ENCODE data around the gene CEP126. TPM values are rescaled to one million over a fixed set of nuclear protein-coding genes. Genes with fewer than 3 reads are reported as not detected.
A peak's percentile ranks its signal among the peaks of the same experiment; 100 is the strongest.

Gene CEP126
- total and polyA plus RNA-seq, 2 of the 13 experiments (the other 11 are each of a cell fraction or from before 2014, with no cell fraction given) = 1.4 to 1.7 TPM

GRCh38 chr11:101914738-101915426, at the start of gene CEP126 (continued):
- TF ChIP-seq FOSL2 (CRISPR knock-in tag; IDR thresholded peaks at IDR 0.05) = peak; percentile 76
- no peak for TF ChIP-seq ZNF441 (CRISPR knock-in tag; IDR thresholded peaks at IDR 0.05; ENCODE audit: borderline replicate concordance)
- peak; percentile 91 for TF ChIP-seq ZNF274 (CRISPR knock-in tag; IDR thresholded peaks at IDR 0.05)
- no peak for TF ChIP-seq CREBL2 (CRISPR knock-in tag; IDR thresholded peaks at IDR 0.05; ENCODE audit: borderline replicate concordance)
- TF ChIP-seq SAFB2 (CRISPR knock-in tag; IDR thresholded peaks at IDR 0.05; ENCODE audit: borderline replicate concordance, low read depth) = peak; percentile 48; the same call in 1 of the 2 replicates
- peak; percentile 74 for TF ChIP-seq RBFOX2 (IDR thresholded peaks at IDR 0.05; ENCODE audit: low read depth, low read length)
- TF ChIP-seq HDAC2 (CRISPR knock-in tag; IDR thresholded peaks at IDR 0.05) = peak; percentile 44
- TF ChIP-seq ZBTB25 (CRISPR knock-in tag; IDR thresholded peaks at IDR 0.05) = no peak
- TF ChIP-seq ZNF33B (CRISPR knock-in tag; IDR thresholded peaks at IDR 0.05) = peak; percentile 83; the same call in 1 of the 2 replicates
- no peak; the same call in 1 of the 2 replicates for TF ChIP-seq THAP11 (CRISPR knock-in tag; IDR thresholded peaks at IDR 0.05)
- TF ChIP-seq ZNF800 (CRISPR knock-in tag; IDR thresholded peaks at IDR 0.05) = no peak
- no peak for TF ChIP-seq ZNF781 (CRISPR knock-in tag; IDR thresholded peaks at IDR 0.05; ENCODE audit: borderline replicate concordance, not compliant biosample characterization)
- TF ChIP-seq STAG1 (CRISPR knock-in tag; IDR thresholded peaks at IDR 0.05) = peak; percentile 57
- TF ChIP-seq TRIM24 (CRISPR knock-in tag; IDR thresholded peaks at IDR 0.05) = no peak
- TF ChIP-seq ZFP91 (CRISPR knock-in tag; IDR thresholded peaks at IDR 0.05; ENCODE audit: borderline replicate concordance) = peak; percentile 95
- no peak for TF ChIP-seq NCOR1 (IDR thresholded peaks at IDR 0.05; ENCODE audit: borderline replicate concordance, low read length)
- no peak for TF ChIP-seq NFE2L1 (CRISPR knock-in tag; IDR thresholded peaks at IDR 0.05; ENCODE audit: borderline replicate concordance)
- TF ChIP-seq ZNF430 (CRISPR knock-in tag; IDR thresholded peaks at IDR 0.05) = peak; percentile 76
- no peak for TF ChIP-seq GRHL1 (CRISPR knock-in tag; conservative IDR thresholded peaks at IDR 0.05)
- no peak for TF ChIP-seq RAD51 (IDR thresholded peaks at IDR 0.05; ENCODE audit: borderline replicate concordance)
- no peak for TF ChIP-seq TMF1 (CRISPR knock-in tag; IDR thresholded peaks at IDR 0.05; ENCODE audit: low read depth)
- TF ChIP-seq ZNF672 (CRISPR knock-in tag; IDR thresholded peaks at IDR 0.05) = no peak
- TF ChIP-seq RXRB (CRISPR knock-in tag; IDR thresholded peaks at IDR 0.05; ENCODE audit: borderline replicate concordance) = peak; percentile 49; the same call in 1 of the 2 replicates
- no peak for TF ChIP-seq CHD2 (IDR thresholded peaks at IDR 0.05; ENCODE audit: low read depth, low read length)
- TF ChIP-seq ZBTB7A (CRISPR knock-in tag; IDR thresholded peaks at IDR 0.05) = no peak

Data from HepG2 (cell line).